ENCODE results near the gene MMP11. TPM values are rescaled to one million over a fixed set of nuclear protein-coding genes. Genes with fewer than 3 reads are reported as not detected.

Gene MMP11
- total and polyA plus RNA-seq, 12 donors = 0.44 to 7.4 (median 4.3) TPM

DNA sequence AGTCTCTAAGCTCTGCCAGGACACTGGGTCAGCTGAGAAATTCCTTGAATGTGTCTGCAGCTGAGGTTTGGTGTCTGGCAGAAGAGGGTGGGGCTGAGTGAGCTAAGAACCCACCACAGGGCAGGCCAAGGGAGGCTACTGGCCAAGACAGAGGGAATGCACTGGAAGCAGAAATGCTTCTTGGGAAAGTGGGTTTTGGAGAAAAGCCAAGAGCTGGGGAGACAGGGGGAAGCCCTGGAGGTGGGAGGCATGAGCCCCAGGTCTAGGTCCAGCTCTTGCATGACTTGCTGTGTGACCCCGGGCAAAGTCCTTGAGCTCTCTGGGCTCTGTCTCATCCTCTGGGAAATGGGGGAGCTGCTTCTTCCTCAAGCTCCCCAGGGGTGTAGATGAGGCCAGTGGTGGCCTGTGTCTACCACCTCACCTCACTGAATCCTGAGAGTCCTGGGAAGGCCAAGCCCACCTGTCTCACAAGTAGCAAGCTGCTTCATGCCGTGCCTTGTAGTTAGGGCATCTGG, 2.3 kb downstream of the MMP11 start:
- DNase-seq = no peak
- 71 to 77% (median 76%) methylated on average over 2 of the region's 2 CpGs for WGBS, 4 donors
- Histone ChIP-seq H3K27me3 (no peaks in the 10 kb centered on the region), H3K4me1 (replicated peaks in 1 of 2) (peaks cover 0 to 6% of the 10 kb centered on the region in 2 donors), H3K9me3 (replicated peaks in 1 of 3) (no peaks in the 10 kb centered on the region), H3K36me3 (replicated peaks in 1 of 2) (no peaks in the 10 kb centered on the region), H3K27ac (no peak overlapping the region), H3K4me3 (no peak overlapping the region)
- intact Hi-C loops (cut with DNase I) = no loop called here
- no peak for TF ChIP-seq POLR2A (IDR thresholded peaks at IDR 0.05)
- TF ChIP-seq, protein P1, sequence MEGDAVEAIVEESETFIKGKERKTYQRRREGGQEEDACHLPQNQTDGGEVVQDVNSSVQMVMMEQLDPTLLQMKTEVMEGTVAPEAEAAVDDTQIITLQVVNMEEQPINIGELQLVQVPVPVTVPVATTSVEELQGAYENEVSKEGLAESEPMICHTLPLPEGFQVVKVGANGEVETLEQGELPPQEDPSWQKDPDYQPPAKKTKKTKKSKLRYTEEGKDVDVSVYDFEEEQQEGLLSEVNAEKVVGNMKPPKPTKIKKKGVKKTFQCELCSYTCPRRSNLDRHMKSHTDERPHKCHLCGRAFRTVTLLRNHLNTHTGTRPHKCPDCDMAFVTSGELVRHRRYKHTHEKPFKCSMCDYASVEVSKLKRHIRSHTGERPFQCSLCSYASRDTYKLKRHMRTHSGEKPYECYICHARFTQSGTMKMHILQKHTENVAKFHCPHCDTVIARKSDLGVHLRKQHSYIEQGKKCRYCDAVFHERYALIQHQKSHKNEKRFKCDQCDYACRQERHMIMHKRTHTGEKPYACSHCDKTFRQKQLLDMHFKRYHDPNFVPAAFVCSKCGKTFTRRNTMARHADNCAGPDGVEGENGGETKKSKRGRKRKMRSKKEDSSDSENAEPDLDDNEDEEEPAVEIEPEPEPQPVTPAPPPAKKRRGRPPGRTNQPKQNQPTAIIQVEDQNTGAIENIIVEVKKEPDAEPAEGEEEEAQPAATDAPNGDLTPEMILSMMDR (IDR thresholded peaks at IDR 0.05) = no peak

DNA sequence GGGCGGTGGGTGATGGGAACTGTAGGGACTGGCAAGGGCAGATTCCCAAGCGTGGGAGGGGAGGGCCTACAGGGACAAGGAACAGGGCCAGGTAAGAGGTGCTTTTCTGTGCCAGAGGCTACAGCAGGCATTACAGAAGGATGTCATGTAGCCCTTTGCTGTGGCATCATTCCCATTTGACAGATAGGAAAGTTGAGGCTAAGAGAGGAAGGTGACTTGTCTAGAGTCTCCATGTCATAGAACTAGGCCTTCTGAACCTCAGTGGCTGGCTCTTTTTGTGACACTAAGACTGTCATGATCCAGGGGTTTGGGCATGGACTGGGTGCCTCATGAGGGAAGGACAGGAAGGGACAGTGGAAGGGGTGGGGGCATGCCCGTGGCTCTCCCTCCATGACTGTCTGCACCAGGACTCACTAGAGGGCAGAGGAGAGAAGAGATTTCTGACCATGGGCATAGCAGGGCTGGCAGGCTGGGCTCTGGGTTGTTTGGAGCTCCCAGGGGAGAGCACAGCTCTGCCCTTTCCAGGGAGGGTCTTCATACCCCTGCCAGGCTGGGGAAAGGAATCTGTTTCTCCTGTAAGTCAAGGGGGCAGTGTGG, 3.2 kb downstream of the MMP11 start:
- Histone ChIP-seq H3K27me3 (no peaks in the 10 kb centered on the region), H3K4me1 (replicated peaks in 1 of 2) (peaks cover 0 to 6% of the 10 kb centered on the region in 2 donors), H3K36me3 (replicated peaks in 1 of 2) (no peaks in the 10 kb centered on the region), H3K4me3 (no peak overlapping the region), H3K27ac (no peak overlapping the region), H3K9me3 (replicated peaks in 1 of 3) (no peaks in the 10 kb centered on the region)
- no peak for TF ChIP-seq POLR2A (IDR thresholded peaks at IDR 0.05)
- TF ChIP-seq, protein P1 (IDR thresholded peaks at IDR 0.05) = no peak
- DNase-seq = no peak
- intact Hi-C loops (cut with DNase I) = no loop called here
- WGBS, 4 donors = 81 to 88% (median 85%) methylated on average over 3 of the region's 3 CpGs

DNA sequence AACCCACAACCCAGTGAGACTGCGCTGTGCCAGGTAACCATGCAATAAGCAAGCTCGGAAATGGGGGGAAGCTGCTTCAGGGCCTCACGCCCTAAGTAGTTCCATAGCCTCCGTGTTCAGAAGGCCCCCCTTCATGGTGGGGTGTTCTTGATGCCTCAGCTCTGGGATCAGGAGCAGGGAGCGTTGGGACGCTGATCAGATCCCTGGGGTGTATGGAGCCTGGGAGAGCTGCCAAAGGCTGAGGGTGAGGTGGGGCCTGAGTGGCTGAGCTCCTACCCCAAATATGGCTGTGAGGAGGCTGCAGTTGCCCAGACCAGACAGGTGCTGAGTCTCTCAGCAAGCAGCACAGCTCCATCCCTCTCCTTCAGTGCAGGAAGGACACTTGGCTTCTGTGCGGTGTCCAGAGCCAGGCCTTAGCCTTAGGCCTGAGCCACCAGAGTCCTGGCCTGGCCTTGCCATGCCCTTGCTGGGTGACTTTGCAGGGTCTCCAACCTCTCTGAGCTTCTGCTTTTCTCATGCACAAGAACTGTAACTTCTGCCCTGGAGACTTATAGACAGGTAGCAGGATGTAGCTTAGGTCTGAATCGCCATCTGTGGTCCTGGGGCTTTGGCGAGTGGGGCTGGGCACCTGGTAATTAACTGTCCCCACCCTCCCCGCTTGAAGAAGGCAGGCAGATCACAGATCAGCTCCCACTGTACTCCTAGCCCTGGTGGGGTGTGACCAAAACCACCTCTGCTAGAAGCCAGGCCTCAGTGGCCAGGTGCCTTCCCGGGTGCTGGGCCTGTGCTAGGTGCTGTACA, 5.3 kb downstream of the MMP11 start:
- WGBS, 4 donors = 72 to 93% (median 89%) methylated on average over 5 to 11 of the region's 11 CpGs
- Histone ChIP-seq H3K9me3 (replicated peaks in 1 of 3) (no peaks in the 10 kb centered on the region), H3K4me1 (replicated peaks in 1 of 2) (no peaks in the 10 kb centered on the region), H3K27ac (no peak overlapping the region), H3K4me3 (no peak overlapping the region), H3K36me3 (replicated peaks in 1 of 2) (no peaks in the 10 kb centered on the region), H3K27me3 (no peaks in the 10 kb centered on the region)
- TF ChIP-seq, protein P1 (IDR thresholded peaks at IDR 0.05) = no peak
- no peak for TF ChIP-seq POLR2A (IDR thresholded peaks at IDR 0.05)
- intact Hi-C loops (cut with DNase I) = no loop called here
- no peak for DNase-seq

DNA sequence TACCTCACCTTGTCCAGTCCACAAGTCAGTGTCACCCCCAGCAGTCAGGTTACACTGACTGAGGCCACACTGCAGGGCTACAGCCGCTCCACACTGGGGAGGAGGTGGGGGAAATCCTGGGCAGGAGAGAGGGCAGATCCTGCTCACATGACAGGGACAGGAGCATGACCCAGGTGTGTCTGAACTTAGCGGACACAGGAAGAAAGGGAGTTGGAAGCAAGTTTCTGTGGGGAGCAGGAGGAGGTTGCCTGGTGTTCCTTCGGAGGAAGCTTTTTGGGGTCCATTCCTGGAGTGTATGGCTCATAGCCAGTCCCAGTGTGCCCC, 5.9 kb downstream of the MMP11 start:
- intact Hi-C loops (cut with DNase I) = no loop called here
- H3K27me3 ChIP-seq = no peaks in the 10 kb centered on the region
- no peak overlapping the region for H3K27ac ChIP-seq
- no peak overlapping the region for H3K4me3 ChIP-seq
- 80 to 86% (median 82%) methylated on average over 3 of the region's 3 CpGs; no CpG with 5 or more reads in 1 of the 4 donors for WGBS, 4 donors
- no peaks in the 10 kb centered on the region for H3K4me1 ChIP-seq (replicated peaks in 1 of 2)
- no peak for DNase-seq
- H3K36me3 ChIP-seq (replicated peaks in 1 of 2) = no peaks in the 10 kb centered on the region
- H3K9me3 ChIP-seq (replicated peaks in 1 of 3) = no peaks in the 10 kb centered on the region
- TF ChIP-seq, protein P1 (IDR thresholded peaks at IDR 0.05) = no peak
- TF ChIP-seq POLR2A (IDR thresholded peaks at IDR 0.05) = no peak
